ENCODE measurements around the gene CABLES2.

GRCh38 chr20:62360854-62361798, 46.0 kb downstream of the CABLES2 start:
- TF ChIP-seq MYBL2 (CRISPR knock-in tag; IDR thresholded peaks at IDR 0.05) (no peak), CTCF (IDR thresholded peaks at IDR 0.05) (no peak), KAT7 (CRISPR knock-in tag; IDR thresholded peaks at IDR 0.05; ENCODE audit: borderline replicate concordance) (no peak), FOXP4 (CRISPR knock-in tag; IDR thresholded peaks at IDR 0.05) (no peak), CREB1 (CRISPR knock-in tag; IDR thresholded peaks at IDR 0.05) (no peak), MAX (CRISPR knock-in tag; IDR thresholded peaks at IDR 0.05) (no peak), ETV6 (CRISPR knock-in tag; IDR thresholded peaks at IDR 0.05) (no peak), JUN (CRISPR knock-in tag; IDR thresholded peaks at IDR 0.05) (no peak), ESRRA (CRISPR knock-in tag; IDR thresholded peaks at IDR 0.05; ENCODE audit: borderline replicate concordance) (no peak)
